Stimulated activated CD8-positive, alpha-beta memory T cell treated with anti-CD3 and anti-CD28 coated beads, Interleukin-7, amount 100 ng/mL, for 24 hours (primary cell): ENCODE data around the gene LRSAM1.
A peak's percentile ranks its signal among the peaks of the same experiment; 100 is the strongest.

Source experiments
- DNase-seq: peaks from one replicate; pipeline ENCODE4 v3.0.0-alpha.2; 2020; ENCODE audit warnings: low read depth

LRSAM1 gene

DNA sequence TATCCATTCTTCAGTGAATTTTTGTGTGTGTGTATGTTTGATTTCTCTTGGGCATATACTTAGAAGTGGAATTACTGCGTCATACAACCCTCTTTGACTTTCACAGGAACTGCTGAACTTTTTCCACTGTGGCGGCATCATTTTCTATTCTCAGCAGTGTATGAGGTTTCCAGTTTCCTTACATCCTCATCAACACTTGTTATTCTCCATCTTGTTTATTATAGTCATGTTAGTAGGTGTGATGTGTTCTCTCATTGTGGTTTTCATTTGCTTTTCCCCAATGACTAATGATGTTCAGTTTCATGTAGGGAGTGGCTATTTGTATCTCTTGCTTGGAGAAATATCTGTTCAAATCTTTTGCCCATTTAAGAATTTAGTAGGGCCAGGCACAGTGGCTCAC lies 24.6 kb upstream of the LRSAM1 start:
- DNase-seq = no peak

DNA sequence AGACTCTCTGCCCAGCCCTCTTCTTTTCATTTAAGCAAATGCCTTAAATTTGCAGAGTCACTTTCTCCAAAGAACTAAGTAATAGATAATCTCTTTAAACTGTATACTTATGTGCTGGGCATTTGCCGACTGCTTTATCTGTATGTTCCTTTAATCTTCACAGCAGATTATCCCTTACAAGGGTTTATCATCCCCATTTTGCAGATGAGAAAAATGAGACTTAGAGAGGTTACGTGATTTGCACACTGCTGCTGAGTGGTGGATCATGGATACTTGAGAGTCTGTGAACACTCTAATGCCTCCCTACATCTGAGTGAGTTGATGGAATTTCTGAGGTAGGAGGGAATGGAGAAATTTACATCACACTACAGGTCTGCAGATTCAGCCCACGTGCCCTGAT lies 23.0 kb upstream of the LRSAM1 start:
- no peak for DNase-seq

DNA sequence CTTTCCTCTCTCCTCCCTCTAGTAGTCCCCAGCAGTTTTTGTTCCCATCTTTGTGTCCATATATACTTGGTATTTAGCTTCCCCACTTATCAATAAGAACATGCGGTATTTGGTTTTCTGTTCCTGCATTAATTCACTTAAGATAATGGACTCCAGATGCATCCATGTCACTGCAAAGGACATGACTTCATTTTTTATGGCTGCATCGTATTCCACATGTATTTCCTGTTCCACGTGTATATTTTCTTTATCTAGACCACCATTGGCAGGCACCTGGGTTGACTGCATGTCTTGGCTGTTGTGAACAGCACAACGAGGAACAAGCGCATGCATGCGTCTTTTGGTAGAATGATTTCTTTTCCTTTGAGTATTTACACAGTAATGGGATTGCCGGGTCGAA lies 20.9 kb upstream of the LRSAM1 start:
- DNase-seq = no peak

DNA sequence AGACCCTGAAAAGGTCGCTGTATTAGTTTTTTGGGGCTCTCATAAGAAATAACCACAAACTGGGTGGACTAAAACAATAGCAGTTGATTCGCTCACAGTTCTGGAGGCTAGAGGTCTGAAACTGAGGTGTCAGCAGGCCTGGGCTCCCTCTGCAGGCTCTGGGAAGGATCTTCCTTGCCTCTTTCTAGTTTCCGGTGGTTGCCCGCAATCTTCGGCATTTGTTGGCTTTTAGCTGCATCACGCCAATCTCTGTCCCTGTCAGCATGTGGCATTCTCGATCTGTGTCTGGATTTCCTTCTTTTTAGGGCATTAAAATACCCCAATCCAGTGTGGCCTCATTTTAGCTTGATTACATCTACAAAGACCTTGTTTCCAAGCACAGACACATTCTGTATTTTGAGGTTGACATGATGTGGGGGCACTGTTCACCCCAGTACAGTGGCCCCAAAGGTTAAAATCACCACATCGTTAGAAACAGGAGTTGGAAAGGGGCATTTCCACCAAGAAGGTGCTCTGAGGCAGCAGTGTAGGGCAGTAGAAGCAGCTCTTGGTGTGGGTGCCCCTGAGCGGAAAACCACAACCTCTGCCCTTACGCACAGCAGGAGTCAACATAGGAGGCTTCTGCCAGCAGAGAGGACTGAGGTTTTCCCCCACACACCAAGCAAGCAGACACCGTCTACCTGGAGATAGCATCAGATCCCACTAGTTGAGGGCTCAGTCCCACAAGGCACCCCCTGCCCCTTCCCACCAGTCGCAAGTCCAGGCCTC lies 13.6 kb upstream of the LRSAM1 start:
- no peak for DNase-seq

DNA sequence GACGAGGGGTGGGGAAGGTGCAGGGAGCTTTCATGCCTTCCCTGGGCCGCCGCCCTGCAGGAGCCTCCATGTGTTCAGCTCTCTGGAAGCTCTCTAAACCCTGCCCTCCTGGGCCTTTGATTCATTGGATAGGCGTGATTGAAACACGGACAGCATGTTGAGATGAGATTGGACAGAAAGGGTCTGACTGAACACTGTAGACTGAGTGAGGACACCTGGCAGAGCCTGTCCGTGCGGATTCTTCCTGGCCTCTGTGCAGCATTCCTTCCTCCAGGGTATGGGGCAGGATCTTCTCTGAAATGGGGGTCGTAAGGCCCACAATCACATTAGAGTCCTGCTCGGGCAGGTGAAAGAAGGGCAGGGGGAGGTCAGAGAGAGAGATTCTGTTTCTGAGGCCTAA lies 12.9 kb upstream of the LRSAM1 start:
- no peak for DNase-seq

DNA sequence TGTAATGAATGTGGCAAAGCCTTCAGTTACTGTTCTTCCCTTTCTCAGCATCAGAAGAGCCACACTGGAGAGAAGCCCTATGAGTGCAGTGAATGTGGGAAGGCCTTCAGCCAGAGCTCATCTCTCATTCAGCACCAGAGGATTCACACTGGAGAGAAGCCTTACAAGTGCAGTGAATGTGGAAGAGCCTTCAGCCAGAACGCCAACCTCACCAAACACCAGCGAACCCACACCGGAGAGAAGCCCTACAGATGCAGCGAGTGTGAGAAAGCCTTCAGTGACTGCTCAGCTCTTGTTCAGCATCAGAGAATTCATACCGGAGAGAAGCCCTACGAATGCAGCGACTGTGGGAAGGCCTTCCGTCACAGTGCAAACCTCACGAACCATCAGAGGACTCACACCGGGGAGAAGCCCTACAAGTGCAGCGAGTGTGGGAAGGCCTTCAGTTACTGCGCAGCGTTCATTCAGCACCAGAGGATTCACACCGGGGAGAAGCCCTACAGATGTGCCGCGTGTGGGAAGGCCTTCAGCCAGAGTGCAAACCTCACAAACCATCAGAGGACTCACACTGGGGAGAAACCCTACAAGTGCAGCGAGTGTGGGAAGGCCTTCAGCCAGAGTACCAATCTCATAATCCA lies 6.9 kb upstream of the LRSAM1 start:
- DNase-seq = no peak

DNA sequence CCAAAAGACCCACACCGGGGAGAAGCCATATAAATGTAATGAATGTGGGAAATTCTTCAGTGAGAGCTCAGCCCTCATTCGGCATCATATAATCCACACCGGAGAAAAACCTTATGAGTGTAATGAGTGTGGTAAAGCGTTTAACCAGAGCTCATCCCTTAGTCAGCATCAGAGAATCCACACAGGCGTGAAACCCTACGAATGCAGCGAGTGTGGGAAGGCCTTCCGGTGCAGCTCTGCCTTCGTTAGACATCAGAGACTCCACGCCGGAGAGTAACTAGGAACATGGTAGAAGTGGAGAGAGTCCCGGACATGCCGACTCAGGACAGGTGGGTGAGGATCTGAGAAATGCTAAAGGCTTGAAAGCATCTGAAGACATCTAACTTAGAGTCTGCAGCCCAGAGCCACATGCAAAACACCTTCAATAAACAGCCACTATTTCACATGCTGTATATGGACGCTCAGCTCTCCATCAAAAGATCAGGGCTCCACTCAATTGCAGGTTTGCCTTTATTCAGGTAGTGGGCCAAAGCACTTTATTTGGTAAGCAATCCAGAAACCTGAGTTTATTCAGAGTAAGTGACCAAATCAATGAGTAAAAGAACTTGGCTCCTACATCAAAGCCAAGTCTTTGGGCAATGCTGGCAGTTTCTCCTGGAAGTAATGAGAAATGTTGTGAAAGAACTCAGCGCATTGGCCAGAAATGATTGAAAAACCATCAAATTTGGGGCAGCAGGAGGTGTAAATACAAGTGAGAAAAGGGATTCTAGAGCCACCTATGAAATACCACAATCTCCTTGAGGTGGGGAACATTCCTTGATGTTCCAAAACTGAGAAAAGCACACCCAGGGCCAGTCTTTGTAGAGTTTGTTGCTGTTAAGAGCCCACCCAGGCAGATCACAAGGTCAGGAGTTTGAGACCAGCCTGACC lies 6.1 kb upstream of the LRSAM1 start:
- DNase-seq = no peak

DNA sequence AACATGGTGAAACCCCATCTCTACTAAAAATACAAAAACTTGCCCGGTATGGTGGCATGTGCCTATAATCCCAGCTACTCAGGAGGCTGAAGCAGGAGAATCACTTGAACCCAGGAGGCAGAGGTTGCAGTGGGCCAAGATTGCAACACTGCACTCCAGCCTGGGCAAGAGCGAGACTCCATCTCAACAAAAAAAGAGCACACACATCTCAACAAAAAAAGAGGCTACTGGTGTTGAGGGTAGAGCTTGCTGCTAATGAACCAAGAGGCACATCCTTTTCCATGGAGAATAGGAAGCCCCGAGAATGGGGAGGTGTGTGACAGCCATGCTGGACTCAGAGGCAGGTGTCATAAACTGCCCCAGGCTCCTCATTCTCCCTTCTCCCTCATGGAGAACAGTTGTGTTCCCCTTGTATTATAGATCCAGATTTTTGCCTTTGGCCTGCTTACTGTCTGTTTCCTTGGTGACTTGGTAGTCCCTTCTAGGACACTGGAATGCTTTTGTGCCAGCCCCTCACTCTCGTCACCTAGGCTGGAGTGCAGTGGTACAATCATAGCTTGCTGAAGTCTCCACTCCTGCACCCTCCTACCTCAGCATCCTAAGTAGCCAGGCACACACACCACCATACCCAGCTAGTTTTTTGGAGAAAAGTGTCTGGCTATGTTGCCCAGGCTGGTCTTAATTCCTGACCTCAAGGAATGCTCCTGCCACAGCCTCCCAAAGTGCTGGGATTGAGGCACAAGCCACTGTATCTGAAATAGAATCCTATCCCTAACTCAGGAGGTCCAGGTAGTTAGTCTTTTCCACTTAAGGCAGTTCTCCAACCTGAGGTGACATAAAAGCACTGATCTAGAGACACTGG lies 5.2 kb upstream of the LRSAM1 start:
- no peak for DNase-seq

DNA sequence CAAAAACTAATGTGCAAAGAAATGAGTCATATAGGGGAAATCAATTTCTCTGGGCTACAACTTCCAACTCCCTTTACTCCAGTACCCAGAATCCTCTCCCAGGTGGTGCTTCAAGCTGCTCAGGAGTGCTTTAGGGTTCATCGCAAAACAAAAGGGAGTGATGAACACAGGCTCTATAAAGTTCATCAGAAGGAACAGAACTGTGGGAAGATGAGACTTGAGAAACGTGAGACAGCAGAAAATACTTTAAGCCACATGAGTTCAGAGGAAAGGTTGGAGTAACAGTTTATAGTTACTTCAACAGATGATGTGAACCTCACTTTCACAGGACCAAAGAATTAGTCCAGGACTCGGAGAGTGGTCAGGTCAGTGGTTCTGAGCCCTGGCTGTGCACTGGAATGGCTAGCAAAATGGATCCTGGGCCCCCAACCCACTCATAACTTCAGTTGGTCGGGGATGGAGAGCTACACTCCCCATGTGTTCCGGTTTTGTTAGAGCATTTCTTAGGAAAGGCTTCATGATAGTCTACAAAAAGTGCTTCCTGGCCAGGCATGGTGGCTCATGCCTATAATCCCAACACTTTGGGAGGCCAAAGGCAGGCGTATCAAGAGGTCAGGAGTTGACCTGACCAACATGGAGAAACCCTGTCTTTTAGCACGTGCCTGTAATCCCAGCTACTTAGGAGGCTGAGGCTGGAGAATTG lies 4.4 kb upstream of the LRSAM1 start:
- DNase-seq = no peak

DNA sequence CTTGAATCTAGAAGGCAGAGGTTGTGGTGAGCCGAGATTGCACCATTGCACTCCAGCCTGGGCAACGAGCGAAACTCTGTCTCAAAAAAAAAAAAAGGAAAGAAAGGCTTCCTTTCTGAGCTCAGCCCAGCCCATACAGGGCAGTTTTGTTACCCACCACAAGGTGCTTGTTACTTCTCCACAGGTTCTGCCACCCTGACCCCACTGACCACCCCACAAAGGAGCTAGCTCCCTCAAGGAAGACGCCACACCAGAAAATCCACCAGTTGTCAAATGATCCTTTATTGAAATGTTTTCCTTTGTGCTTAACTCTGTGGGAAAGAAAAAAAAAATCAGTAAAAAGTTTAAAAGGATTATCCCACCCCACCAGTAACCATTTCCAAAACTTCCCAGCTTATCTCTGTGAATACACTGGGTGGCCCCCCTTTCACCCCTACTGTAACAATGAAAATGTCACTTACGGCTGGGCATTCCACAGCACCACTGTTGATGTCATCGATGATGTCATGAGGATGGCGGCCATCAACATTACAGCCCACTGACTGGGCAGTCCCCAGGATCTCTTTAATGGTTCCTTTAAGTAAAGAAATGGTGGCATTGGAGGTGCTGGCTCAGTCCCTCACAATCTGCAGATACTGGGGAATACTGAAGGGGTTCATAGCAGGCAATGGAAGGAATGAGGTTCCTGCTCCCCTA lies 3.7 kb upstream of the LRSAM1 start:
- DNase-seq = no peak

DNA sequence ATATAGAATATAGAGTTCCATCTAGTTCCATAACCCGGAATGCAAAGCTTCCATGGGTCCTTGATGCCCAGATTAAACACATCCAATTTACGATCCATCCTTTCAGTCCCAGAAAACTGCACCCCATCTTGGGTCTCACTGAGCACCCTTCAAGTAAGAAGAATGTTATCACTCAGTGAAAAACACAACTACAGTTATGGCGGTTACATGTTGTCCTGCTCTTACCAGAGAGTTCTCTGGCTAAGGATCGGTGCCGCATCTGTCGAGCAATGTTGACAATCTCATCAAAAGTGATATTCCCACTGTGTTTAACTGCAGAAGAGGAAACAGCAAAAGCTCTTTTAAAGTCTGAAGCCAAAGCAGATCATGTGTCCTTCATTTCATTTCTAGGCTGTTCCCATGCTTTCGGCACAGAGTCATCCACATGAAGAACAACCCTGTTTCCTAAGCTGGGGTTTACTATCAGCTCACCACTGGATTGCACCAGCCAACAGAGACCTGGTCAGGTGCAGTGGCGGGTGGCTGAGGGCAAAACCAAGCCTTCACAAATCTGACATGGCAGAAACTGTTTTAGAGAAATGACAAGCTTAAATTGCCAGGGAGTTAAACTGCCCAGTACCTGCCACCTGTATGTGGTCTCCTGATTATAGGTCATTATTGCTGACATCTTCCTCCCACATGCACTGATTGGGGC lies 3.1 kb upstream of the LRSAM1 start:
- DNase-seq = no peak

DNA sequence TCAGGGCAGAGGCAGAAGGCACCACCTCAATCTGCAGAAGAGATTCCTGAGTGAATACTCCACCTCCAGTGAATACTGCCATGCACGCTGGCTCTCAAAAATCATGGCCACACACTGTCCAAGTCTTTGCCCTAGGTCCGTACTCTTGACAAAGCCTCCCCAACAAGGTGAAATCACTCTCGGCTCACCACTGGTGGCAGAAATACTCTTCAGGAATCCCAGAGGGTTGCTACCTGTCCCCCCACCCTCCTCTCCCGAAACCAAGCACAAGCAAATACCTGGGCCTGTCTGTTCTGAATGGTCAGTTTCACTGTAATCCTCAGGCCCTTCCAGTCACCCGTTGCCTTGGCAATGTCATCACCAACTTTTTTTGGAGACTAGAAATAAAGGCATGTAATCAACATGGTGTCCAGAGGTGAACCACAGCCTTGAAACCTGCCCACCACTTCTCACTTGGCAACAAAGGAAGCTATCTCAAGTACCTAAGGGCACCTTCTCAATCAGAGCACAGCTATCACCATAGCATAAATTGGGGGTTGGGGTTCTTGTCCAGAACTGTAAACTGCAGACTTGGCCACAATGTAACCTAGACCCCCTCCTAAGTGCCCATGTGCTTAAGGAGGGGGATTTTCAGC lies 1.9 kb upstream of the LRSAM1 start:
- no peak for DNase-seq

DNA sequence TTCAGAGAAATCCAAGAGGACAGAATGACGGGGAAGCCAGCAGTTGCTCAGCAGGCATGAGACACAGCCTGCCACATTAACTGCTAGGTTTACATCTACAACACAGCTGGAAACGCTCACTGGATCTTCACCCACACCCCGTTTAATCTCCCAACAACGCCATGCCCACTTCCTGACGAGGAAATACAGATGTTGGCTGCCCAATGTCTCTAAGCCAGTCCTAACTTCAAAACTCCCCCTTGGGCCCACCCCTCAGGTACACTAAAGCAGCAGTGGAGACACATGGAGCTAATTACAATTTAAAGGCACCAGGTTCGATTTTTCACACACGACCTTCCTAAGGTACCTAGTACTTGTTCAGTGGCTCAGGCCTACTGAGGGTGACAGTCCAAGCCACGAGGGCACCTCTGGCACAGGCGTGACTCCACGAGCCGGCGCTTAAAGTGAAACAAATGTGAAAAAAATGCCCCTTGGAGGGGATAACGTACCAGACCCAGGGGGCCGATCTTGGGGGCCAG lies 1.0 kb upstream of the LRSAM1 start:
- DNase-seq = no peak

DNA sequence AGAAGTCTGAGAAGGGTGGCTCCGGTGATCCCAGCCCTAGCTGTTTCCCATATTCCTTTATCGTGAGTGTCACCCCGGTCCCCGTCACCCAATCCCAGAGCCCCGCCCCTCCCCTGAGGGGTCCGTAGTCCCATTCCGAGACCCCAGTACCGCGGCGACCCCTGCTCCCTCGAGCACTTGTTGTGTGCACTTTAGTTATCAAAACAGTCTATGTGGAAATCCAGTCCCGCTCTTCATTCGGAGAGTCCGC lies 223 bp downstream of the LRSAM1 start:
- DNase-seq = no peak

DNA sequence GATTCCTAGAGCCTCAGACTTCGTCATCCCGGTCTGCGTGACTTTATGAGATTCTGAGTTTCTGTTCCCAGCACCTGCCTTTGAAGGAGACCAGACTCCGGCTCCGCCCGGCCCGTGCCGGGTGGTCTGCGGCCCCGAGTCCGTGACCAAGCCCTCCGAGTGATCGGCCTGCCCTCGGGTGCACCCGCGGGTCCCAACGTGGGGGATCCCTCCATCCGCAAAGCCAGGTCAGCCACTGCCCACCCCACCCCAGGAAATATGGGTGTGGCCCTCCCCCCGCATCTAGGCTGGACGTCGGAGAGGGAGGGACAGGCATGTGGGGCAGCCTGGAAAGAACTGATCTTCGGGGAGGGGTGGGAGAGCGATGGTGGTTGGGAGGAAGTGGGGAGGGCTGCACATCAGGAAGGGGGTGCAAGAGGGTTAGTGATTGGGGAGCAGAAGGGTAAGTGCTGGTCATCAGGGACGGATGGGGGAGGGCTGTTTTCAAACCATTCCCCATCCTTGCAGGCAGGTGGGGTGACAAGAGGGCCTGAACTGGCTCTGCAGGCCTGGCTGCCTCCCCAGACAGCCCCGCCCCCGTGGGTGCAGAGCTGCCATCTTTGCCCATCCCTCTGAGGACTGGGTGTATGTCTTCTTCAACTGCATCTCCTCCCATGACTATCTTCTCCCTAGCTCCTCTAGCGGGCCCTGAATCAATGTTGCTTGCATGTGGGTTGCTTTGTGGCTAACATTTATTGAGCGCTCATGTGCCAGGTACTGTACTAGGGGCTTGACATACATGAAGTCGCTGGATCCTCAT lies 747 bp downstream of the LRSAM1 start:
- DNase-seq = peak; percentile 25

DNA sequence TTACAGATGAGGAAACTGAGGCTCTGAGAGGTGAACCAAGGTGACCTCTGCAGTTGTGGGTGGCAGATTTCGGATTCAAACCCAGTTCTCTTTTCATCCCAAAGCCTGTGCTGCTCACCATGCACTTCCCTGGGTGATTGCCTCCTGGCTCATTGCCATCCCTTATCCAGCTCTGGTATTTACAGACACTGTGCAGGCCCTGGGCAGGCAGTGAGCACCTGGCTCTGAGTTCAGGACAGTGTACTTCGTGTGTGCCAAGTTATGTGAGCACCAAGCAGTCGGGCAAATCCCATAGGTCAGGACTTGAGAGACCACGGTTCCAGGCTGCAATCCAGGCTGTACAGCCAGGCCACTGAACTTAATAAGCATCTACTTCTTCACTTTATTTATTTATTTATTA lies 1.4 kb downstream of the LRSAM1 start:
- DNase-seq = no peak

DNA sequence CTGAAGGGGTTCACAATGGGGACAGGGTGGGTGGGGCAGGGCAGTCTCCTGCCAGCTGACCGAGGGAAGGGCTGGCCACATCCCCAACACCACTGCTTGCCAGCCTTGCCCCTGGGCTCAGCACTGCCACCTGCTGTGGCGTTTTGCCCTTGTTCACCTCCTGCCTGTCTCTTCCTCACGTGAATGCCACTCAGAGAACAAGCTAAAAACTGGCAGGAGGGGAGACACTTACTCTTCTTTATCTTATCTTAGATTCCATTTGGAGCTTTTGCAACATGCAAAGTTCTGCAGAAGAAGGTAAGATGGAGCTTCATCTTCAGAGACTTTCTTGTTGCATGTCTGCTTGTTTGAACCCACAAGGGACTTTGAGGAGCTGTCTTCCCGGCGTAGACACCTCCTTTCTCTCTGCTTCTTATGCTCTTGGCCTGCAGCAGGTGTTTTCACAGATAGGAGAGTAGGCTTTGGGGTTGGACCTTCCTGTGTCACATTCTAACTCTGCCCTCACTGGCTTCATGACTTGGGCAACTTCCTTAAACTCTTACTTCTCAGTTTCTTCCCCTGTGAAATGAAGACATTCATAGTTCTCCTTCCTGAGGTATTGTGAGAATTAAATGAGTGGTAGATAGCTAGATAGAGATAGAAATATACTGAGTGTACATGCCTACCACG lies 4.1 kb downstream of the LRSAM1 start:
- no peak for DNase-seq

DNA sequence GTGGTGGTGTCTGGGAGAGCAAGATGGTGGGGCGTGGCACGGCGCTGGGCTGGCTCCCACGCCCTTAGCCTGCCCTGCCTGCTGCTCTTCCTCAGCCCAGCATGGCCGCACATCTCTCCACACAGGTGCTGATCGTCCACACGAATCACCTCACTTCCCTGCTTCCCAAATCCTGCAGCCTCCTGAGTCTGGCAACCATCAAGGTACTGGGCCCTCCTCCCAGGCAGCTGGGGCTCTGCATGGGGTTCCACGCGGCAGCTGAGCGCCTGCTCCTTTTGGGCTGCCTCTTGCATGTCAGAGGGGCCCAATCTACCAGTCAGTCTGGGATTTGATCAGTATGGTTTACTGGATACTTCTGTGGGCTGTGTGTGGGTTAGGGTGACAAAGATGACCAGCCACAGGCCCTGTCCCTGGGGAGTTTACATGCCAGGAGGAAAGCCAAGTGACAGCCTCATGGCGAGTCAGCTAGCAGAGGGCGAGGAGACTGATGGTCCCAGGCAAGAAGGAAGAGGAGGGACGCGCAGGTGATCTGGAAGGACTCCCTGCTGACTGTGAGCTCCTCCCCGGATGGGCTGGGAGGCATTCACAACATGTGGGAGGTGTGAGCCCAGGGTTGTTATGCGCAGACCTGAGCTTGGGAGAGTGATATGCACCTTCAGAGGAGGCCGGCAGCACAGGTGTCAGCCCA lies 6.0 kb downstream of the LRSAM1 start:
- no peak for DNase-seq
